SK-N-SH (cell line): ENCODE results near the gene ETV6. TPM values are rescaled to one million over a fixed set of nuclear protein-coding genes. Genes with fewer than 3 reads are reported as not detected.

Experiments
- CTCF ChIA-PET: fragments of 300-600, 350-600 bp; formaldehyde crosslinking; extraction: SDS; loops from one replicate; lab custom pipeline; 2021; lab: Yijun Ruan, JAX
- POLR2A ChIA-PET: fragments of 350-600 bp; sonication (Branson Sonifier 250); formaldehyde crosslinking; extraction: SDS; loops from one replicate; lab custom pipeline; 2020; ENCODE audit warnings: antibody characterized with exemption, inconsistent platforms; lab: Yijun Ruan, JAX
- DNase-seq: peaks from one replicate; pipeline ENCODE4 v3.0.0; 2012
- H2AFZ ChIP-seq: fragments of 200-600 bp; sonication (generic); 2 replicates; pipeline ENCODE4 v1.8.1; 2016; ENCODE audit warnings: antibody characterized with exemption, mild to moderate bottlenecking, low read depth
- H3F3A ChIP-seq: fragments of 200-600 bp; sonication (generic); replicated peaks from 2 replicates; pipeline ENCODE3; 2016; ENCODE audit warnings: antibody characterized with exemption, mild to moderate bottlenecking; ENCODE audit not compliant: insufficient read depth
- H3K27ac ChIP-seq, 2 experiments: fragments of 200-500 bp in 1 of 2; fragments of 200-600 bp in 1 of 2; sonication (Bioruptor generic) in 1 of 2; sonication (generic), shearing (Covaris generic) in 1 of 2; 2 replicates each; pipeline versions ENCODE4 v1.5.1 to v1.6.1; 2014 to 2016; ENCODE audit warnings: low read depth in 2 of 2, inconsistent platforms in 1 of 2, low read length in 1 of 2, mild to moderate bottlenecking in 1 of 2, mixed read lengths in 1 of 2
- H3K27me3 ChIP-seq: fragments of 200-600 bp; sonication (generic), shearing (Covaris generic); 2 replicates; pipeline ENCODE4 v1.6.1; 2016; ENCODE audit warnings: mixed run types; ENCODE audit not compliant: insufficient read depth
- H3K36me3 ChIP-seq, 2 experiments: fragments of 200-500 bp in 1 of 2; fragments of 200-600 bp in 1 of 2; sonication (Bioruptor generic) in 1 of 2; sonication (generic) in 1 of 2; replicated peaks in 1 of 2; 2 replicates each; pipeline versions ENCODE3 to v1.5.1; 2014 to 2016; ENCODE audit warnings: low read length in 1 of 2, mild to moderate bottlenecking in 1 of 2; ENCODE audit not compliant: insufficient read depth in 2 of 2, control insufficient read depth in 1 of 2
- H3K4me1 ChIP-seq, 2 experiments: fragments of 200-500 bp in 1 of 2; fragments of 200-600 bp in 1 of 2; sonication (Bioruptor generic) in 1 of 2; sonication (generic), shearing (Covaris generic) in 1 of 2; 2 replicates each; pipeline versions ENCODE4 v1.5.1 to v1.6.1; 2014 to 2016; ENCODE audit warnings: low read depth in 1 of 2, low read length in 1 of 2, mixed run types in 1 of 2; ENCODE audit not compliant: insufficient read depth in 2 of 2, control insufficient read depth in 1 of 2
- H3K4me2 ChIP-seq: fragments of 200-600 bp; sonication (generic), shearing (Covaris generic); 2 replicates; pipeline ENCODE4 v1.6.1; 2017; ENCODE audit warnings: mixed run types
- H3K4me3 ChIP-seq, 2 experiments: fragments of 200-500 bp in 1 of 2; fragments of 200-600 bp in 1 of 2; sonication (Bioruptor generic) in 1 of 2; sonication (generic), shearing (Covaris generic) in 1 of 2; 2 replicates each; pipeline versions ENCODE4 v1.5.1 to v1.8.1; 2014 to 2016; ENCODE audit warnings: low read depth in 2 of 2, inconsistent platforms in 1 of 2, low read length in 1 of 2, mild to moderate bottlenecking in 1 of 2, mixed read lengths in 1 of 2, moderate library complexity in 1 of 2
- H3K79me2 ChIP-seq: fragments of 200-600 bp; sonication (generic); 2 replicates; pipeline ENCODE4 v1.8.1; 2017; ENCODE audit warnings: mild to moderate bottlenecking; ENCODE audit not compliant: insufficient read depth
- H3K9ac ChIP-seq: fragments of 200-600 bp; sonication (generic); 2 replicates; pipeline ENCODE4 v1.6.1; 2017; ENCODE audit warnings: mixed run types
- H3K9me2 ChIP-seq: fragments of 200-600 bp; sonication (generic); 2 replicates; pipeline ENCODE4 v1.6.1; 2017; ENCODE audit warnings: mixed run types
- H3K9me3 ChIP-seq: fragments of 200-600 bp; sonication (generic); 2 replicates; pipeline ENCODE4 v1.6.1; 2017; ENCODE audit warnings: mixed run types, mild to moderate bottlenecking, moderate library complexity
- H4K20me1 ChIP-seq: fragments of 200-600 bp; sonication (generic); 2 replicates; pipeline ENCODE4 v1.6.1; 2017; ENCODE audit warnings: mild to moderate bottlenecking, mixed run types; ENCODE audit not compliant: insufficient read depth
- CHD2 ChIP-seq: fragments of 150-350 bp; IDR thresholded peaks from 2 replicates; pipeline ENCODE4 v1.6.1; 2018; ENCODE audit warnings: low read length; ENCODE audit not compliant: partially characterized antibody
- FOSL2 ChIP-seq: IDR thresholded peaks from 2 replicates; pipeline ENCODE4 v1.4.0; 2012; ENCODE audit warnings: low read depth, mild to moderate bottlenecking, moderate library complexity, borderline replicate concordance
- JUND ChIP-seq: IDR thresholded peaks from 2 replicates; pipeline ENCODE4 v1.4.0; 2012
- MAX ChIP-seq: IDR thresholded peaks from 2 replicates; pipeline ENCODE4 v1.4.0; 2012; ENCODE audit warnings: low read depth
- NFIC ChIP-seq: IDR thresholded peaks from 2 replicates; pipeline ENCODE4 v1.4.0; 2012; ENCODE audit warnings: borderline replicate concordance
- POLR2AphosphoS5 ChIP-seq: IDR thresholded peaks from 2 replicates; pipeline ENCODE4 v1.6.1; 2012; ENCODE audit warnings: low read depth, low read length
- RAD21 ChIP-seq: IDR thresholded peaks from 2 replicates; pipeline ENCODE4 v1.6.1; 2012; ENCODE audit warnings: mild to moderate bottlenecking, low read length
- SIN3A ChIP-seq: IDR thresholded peaks from 2 replicates; pipeline ENCODE4 v1.6.1; 2012; ENCODE audit warnings: low read depth, mild to moderate bottlenecking, low read length, moderate library complexity, borderline replicate concordance
- TAF1 ChIP-seq: IDR thresholded peaks from 2 replicates; pipeline ENCODE4 v1.6.1; 2012; ENCODE audit warnings: low read depth, mild to moderate bottlenecking, low read length, moderate library complexity, borderline replicate concordance
- USF1 ChIP-seq: IDR thresholded peaks from 2 replicates; pipeline ENCODE4 v1.4.0; 2012; ENCODE audit warnings: low read depth, borderline replicate concordance
- WGBS: methylation state at CpG from one replicate; pipeline ENCODE4 v1.1.6; 2017; ENCODE audit warnings: low lambda C conversion rate; 5-methylcytosine and 5-hydroxymethylcytosine counted together
- polyA plus RNA-seq, 3 experiments: library from polyadenylated mRNA; depleted of rRNA; stranded (reverse); fragments of >200 nt; gene quantifications; 2 replicates each; pipeline ENCODE4 v1.2.3, GENCODE V29; 2012

Gene ETV6
- polyA plus RNA-seq, 1 of the 3 experiments (the other 2 are of a cell fraction), result 4.0 TPM

- peaks cover 16 to 18% of the 10 kb centered on the region in 2 experiments; a peak in 3 of 4 replicates for H3K4me1 ChIP-seq
- peaks cover 77% of the 10 kb centered on the region for H3K79me2 ChIP-seq
- WGBS, result 82% methylated on average over 3 of the region's 3 CpGs
- H3K27me3 ChIP-seq, result no peaks in the 10 kb centered on the region
- no peaks in the 10 kb centered on the region for H3K9me3 ChIP-seq
- TF ChIP-seq POLR2AphosphoS5 (no peak), USF1 (no peak), MAX (no peak), CHD2 (no peak), TAF1 (no peak), RAD21 (no peak)
- no peak for DNase-seq
- H3K9ac ChIP-seq, result no peak overlapping the region
- POLR2A ChIA-PET, result no interaction called here
- H2AFZ ChIP-seq, result no peak overlapping the region
- H3K4me2 ChIP-seq, result no peak overlapping the region
- peaks cover 16% of the 10 kb centered on the region for H4K20me1 ChIP-seq
- CTCF ChIA-PET, result interaction anchor here (0.9 to 2.2 kb wide), 3 partner anchors 11 to 288 kb away, joined by 3 to 7 read pairs (median 4); no protein-coding TSS in a partner anchor
- no peaks in the 10 kb centered on the region for H3F3A ChIP-seq
- peak overlapping the region in 1 of 2 experiments; percentile 67; a peak in 2 of 4 replicates for H3K27ac ChIP-seq
- H3K4me3 ChIP-seq, result no peak overlapping the region
- H3K36me3 ChIP-seq, result no peaks in the 10 kb centered on the region
- H3K9me2 ChIP-seq, result no peaks in the 10 kb centered on the region
Observed at GRCh38 chr12:11744410-11744801, 94.9 kb downstream of the ETV6 start.

GRCh38 chr12:11745113-11745512 lies 95.6 kb downstream of the ETV6 start:
- CTCF ChIA-PET, result interaction anchor here (0.9 to 2.2 kb wide), 3 partner anchors 11 to 288 kb away, joined by 4 to 7 read pairs (median 5); no protein-coding TSS in a partner anchor
- no peaks in the 10 kb centered on the region for H3K27me3 ChIP-seq
- no peak overlapping the region for H2AFZ ChIP-seq
- H3K36me3 ChIP-seq, result no peaks in the 10 kb centered on the region
- no peak for DNase-seq
- H4K20me1 ChIP-seq, result peaks cover 16% of the 10 kb centered on the region
- 96% methylated on average over 6 of the region's 6 CpGs for WGBS
- no peaks in the 10 kb centered on the region for H3K9me3 ChIP-seq
- H3K79me2 ChIP-seq, result peaks cover 77% of the 10 kb centered on the region
- no peak for TF ChIP-seq JUND
- H3K4me2 ChIP-seq, result no peak overlapping the region
- POLR2A ChIA-PET, result no interaction called here
- no peaks in the 10 kb centered on the region for H3F3A ChIP-seq
- no peak overlapping the region for H3K4me3 ChIP-seq
- no peaks in the 10 kb centered on the region for H3K9me2 ChIP-seq
- H3K27ac ChIP-seq, result no peak overlapping the region; a peak in 1 of 4 replicates
- no peak overlapping the region for H3K9ac ChIP-seq
- peaks cover 16 to 18% of the 10 kb centered on the region in 2 experiments; a peak in 3 of 4 replicates for H3K4me1 ChIP-seq

- Histone ChIP-seq H3K4me2 (no peak overlapping the region), H3K4me1 (peaks cover 9 to 18% of the 10 kb centered on the region in 2 experiments; a peak in 3 of 4 replicates), H4K20me1 (peaks cover 16% of the 10 kb centered on the region), H3K9ac (no peak overlapping the region), H2AFZ (no peak overlapping the region), H3F3A (no peaks in the 10 kb centered on the region), H3K27ac (no peak overlapping the region; a peak in 1 of 4 replicates), H3K79me2 (peaks cover 78% of the 10 kb centered on the region), H3K9me3 (no peaks in the 10 kb centered on the region), H3K4me3 (no peak overlapping the region), H3K27me3 (no peaks in the 10 kb centered on the region), H3K9me2 (no peaks in the 10 kb centered on the region), H3K36me3 (no peaks in the 10 kb centered on the region)
- WGBS, result 75% methylated on average over 8 of the region's 8 CpGs
- POLR2A ChIA-PET, result no interaction called here
- no peak for DNase-seq
- TF ChIP-seq SIN3A, result no peak
- TF ChIP-seq FOSL2, result peak; percentile 22; the same call in 1 of the 2 replicates
- TF ChIP-seq NFIC, result no peak
- TF ChIP-seq JUND, result no peak
- CTCF ChIA-PET, result interaction anchor here (1.1 to 2.2 kb wide), 2 partner anchors 12 to 14 kb away, joined by 5 to 7 read pairs; no protein-coding TSS in a partner anchor
Observed at GRCh38 chr12:11746024-11746771, 96.7 kb downstream of the ETV6 start.
